Natural killer cell (primary cell): ENCODE measurements around the gene JOSD2. TPM values are rescaled to one million over a fixed set of nuclear protein-coding genes. Genes with fewer than 3 reads are reported as not detected.

Experiments used
- ATAC-seq, 3 donors: fragments of 150-1000 bp in 2 of 3; fragments of 200-7000 bp in 1 of 3; cut with Tn5 transposase; 1 replicate in 1 of 3; 2 replicates in 2 of 3; pipeline ENCODE4 v1.10.0; 2021; ENCODE audit warnings: mild to moderate bottlenecking in 2 of 3, moderate library complexity in 2 of 3
- DNase-seq, 2 donors: peaks; one replicate each; pipeline versions ENCODE4 v3.0.0 to v3.0.0-alpha.2; 2013 to 2021; ENCODE audit warnings: mixed read lengths in 1 of 2
- H3K27ac ChIP-seq: one replicate; pipeline ENCODE4 v1.5.1; 2013; ENCODE audit warnings: mild to moderate bottlenecking, low read length
- H3K27me3 ChIP-seq: one replicate; pipeline ENCODE4 v1.6.1; 2013; ENCODE audit warnings: low read length; ENCODE audit not compliant: control insufficient read depth, insufficient read depth
- H3K36me3 ChIP-seq: one replicate; pipeline ENCODE4 v1.6.1; 2013; ENCODE audit warnings: low read length; ENCODE audit not compliant: control insufficient read depth, insufficient read depth
- H3K4me1 ChIP-seq: one replicate; pipeline ENCODE4 v1.6.1; 2013; ENCODE audit warnings: low read length; ENCODE audit not compliant: control insufficient read depth, insufficient read depth
- H3K4me3 ChIP-seq: one replicate; pipeline ENCODE4 v1.5.1; 2013; ENCODE audit warnings: low read length
- H3K9me3 ChIP-seq: one replicate; pipeline ENCODE4 v1.6.1; 2013; ENCODE audit warnings: low read length; ENCODE audit not compliant: control insufficient read depth, insufficient read depth
- H3K27ac Mint-ChIP-seq, 2 donors: one replicate each; pipeline ENCODE4 v1.8.0; 2022; ENCODE audit warnings: mild to moderate bottlenecking in 2 of 2, mixed read lengths in 2 of 2, moderate library complexity in 1 of 2
- H3K27me3 Mint-ChIP-seq, 2 donors: one replicate each; pipeline ENCODE4 v1.8.0; 2022; ENCODE audit warnings: low read depth in 2 of 2, mixed read lengths in 2 of 2
- H3K36me3 Mint-ChIP-seq: one replicate; pipeline ENCODE4 v1.8.0; 2022; ENCODE audit warnings: mixed read lengths
- H3K4me1 Mint-ChIP-seq, 2 donors: one replicate each; pipeline ENCODE4 v1.8.0; 2022; ENCODE audit warnings: mixed read lengths in 2 of 2
- H3K4me3 Mint-ChIP-seq: one replicate; pipeline ENCODE4 v1.8.0; 2022; ENCODE audit warnings: mild to moderate bottlenecking, moderate library complexity, mixed read lengths
- H3K9me3 Mint-ChIP-seq, 2 donors: one replicate each; pipeline ENCODE4 v1.8.0; 2022; ENCODE audit warnings: mixed read lengths in 2 of 2
- CTCF ChIP-seq: fragments of 200-600 bp; IDR thresholded peaks from one replicate; pipeline ENCODE4 v1.8.0; 2022; ENCODE audit warnings: antibody characterized with exemption
- WGBS: methylation state at CpG from one replicate; pipeline ENCODE4 v1.1.7; 2013; ENCODE audit warnings: missing lambda C conversion rate; ENCODE audit not compliant: insufficient coverage; 5-methylcytosine and 5-hydroxymethylcytosine counted together
- intact Hi-C: fragments of 100-400 bp; cut with micrococcal nuclease; formaldehyde crosslinking; loops from one replicate; pipeline ENCODE4 v1.14.2; 2022
- total RNA-seq, 4 donors: library from RNA; stranded (reverse); fragments of 120-200 nt in 1 of 4; gene quantifications; one replicate each; pipeline versions ENCODE4 v1.2.3 to v1.2.4, GENCODE V29; 2013 to 2022

JOSD2 gene
- total RNA-seq, 3 donors from 2014 or later (not counting 1 experiment from before 2014, with no cell fraction given) = 18.8 to 22.0 (median 20.3) TPM

GRCh38 chr19:50553134-50553703 is 42.2 kb upstream of the JOSD2 start:
- DNase-seq = no peak
- TF ChIP-seq CTCF = no peak
- Histone ChIP-seq H3K9me3 (no peaks in the 10 kb centered on the region), H3K27me3 (peaks cover 12% of the 10 kb centered on the region), H3K27ac (no peak overlapping the region), H3K36me3 (no peaks in the 10 kb centered on the region), H3K4me1 (peaks cover 13% of the 10 kb centered on the region), H3K4me3 (no peak overlapping the region)
- Mint-ChIP-seq H3K9me3 (no peaks in the 10 kb centered on the region), H3K36me3 (no peaks in the 10 kb centered on the region), H3K27me3 (peaks cover 48 to 60% of the 10 kb centered on the region in 2 donors), H3K27ac (no peak overlapping the region), H3K4me1 (peaks cover 5 to 20% of the 10 kb centered on the region in 2 donors), H3K4me3 (no peak overlapping the region)
- WGBS = 82% methylated on average over 19 of the region's 19 CpGs
- ATAC-seq = no peak
- intact Hi-C loops = no loop called here

GRCh38 chr19:50552540-50552939 is 41.5 kb upstream of the JOSD2 start:
- no peak for ATAC-seq
- 76% methylated on average over 15 of the region's 15 CpGs for WGBS

DNA sequence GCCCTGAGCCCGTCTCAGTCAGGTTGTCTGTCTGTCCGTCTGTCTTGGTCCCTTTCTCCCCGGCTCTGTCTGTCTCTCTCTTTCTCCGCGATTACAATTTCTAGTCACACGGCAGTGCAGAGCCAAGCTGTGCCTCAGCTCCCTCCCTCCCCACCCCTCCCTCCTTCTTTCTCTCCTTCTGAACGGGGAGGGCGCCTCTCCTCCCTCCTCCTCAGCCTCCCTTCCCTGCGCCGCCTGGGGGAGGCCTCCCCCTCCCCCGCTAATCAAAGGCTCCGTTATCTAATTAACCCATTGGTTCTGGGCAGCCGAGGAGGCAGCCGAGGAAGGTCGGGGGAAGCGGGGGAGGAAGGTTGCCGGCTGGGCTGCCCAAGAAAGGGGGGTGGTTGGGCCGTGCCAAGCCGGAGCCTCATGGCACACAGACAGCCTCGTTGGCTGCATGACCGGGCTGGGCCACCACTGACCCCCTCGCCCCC is 40.8 kb upstream of the JOSD2 start:
- TF ChIP-seq CTCF = no peak
- Histone ChIP-seq H3K9me3 (no peaks in the 10 kb centered on the region), H3K27me3 (peaks cover 6% of the 10 kb centered on the region), H3K4me3 (no peak overlapping the region), H3K27ac (no peak overlapping the region), H3K4me1 (peaks cover 9% of the 10 kb centered on the region), H3K36me3 (no peaks in the 10 kb centered on the region)
- H3K27me3 Mint-ChIP-seq = peaks cover 44 to 60% of the 10 kb centered on the region in 2 donors
- H3K27ac Mint-ChIP-seq = peak overlapping the region in 1 of 2 donors; percentile 37
- no peaks in the 10 kb centered on the region for H3K36me3 Mint-ChIP-seq
- H3K9me3 Mint-ChIP-seq = no peaks in the 10 kb centered on the region
- DNase-seq (no peak), ATAC-seq (no peak)
- H3K4me1 Mint-ChIP-seq = peaks cover 5 to 20% of the 10 kb centered on the region in 2 donors
- intact Hi-C loops = no loop called here
- no peak overlapping the region for H3K4me3 Mint-ChIP-seq
- 5% methylated on average over 19 of the region's 22 CpGs for WGBS

More at GRCh38 chr19:50552540-50552939, 41.5 kb upstream of the JOSD2 start:
- peaks cover 5 to 20% of the 10 kb centered on the region in 2 donors for H3K4me1 Mint-ChIP-seq
- H3K36me3 ChIP-seq = no peaks in the 10 kb centered on the region
- no peak overlapping the region for H3K27ac Mint-ChIP-seq
- peaks cover 12% of the 10 kb centered on the region for H3K27me3 ChIP-seq
- H3K9me3 Mint-ChIP-seq = no peaks in the 10 kb centered on the region
- H3K27me3 Mint-ChIP-seq = peaks cover 44 to 60% of the 10 kb centered on the region in 2 donors
- no peaks in the 10 kb centered on the region for H3K9me3 ChIP-seq
- no peak overlapping the region for H3K27ac ChIP-seq
- H3K36me3 Mint-ChIP-seq = no peaks in the 10 kb centered on the region
- H3K4me3 ChIP-seq = no peak overlapping the region
- intact Hi-C loops = no loop called here
- peaks cover 13% of the 10 kb centered on the region for H3K4me1 ChIP-seq
- DNase-seq = no peak
- no peak overlapping the region for H3K4me3 Mint-ChIP-seq
- no peak for TF ChIP-seq CTCF
